Activated CD8-positive, alpha-beta memory T cell treated with anti-CD3 and anti-CD28 coated beads for 24 hours (primary cell): Measurements from ENCODE around the gene RAB7B.

Source experiments
- DNase-seq: peaks from one replicate; pipeline ENCODE4 v3.0.0-alpha.2; 2020

Gene RAB7B

GRCh38 chr1:205945069-205945468, 58.1 kb downstream of the RAB7B start:
- no peak for DNase-seq

GRCh38 chr1:205944525-205944924, 58.7 kb downstream of the RAB7B start:
- DNase-seq, result no peak

- DNase-seq, result no peak
Measured at GRCh38 chr1:205943245-205943644, 60.0 kb downstream of the RAB7B start, which contains the start of gene SLC26A9. Gene SLC26A9 (minus strand): TSS chr1:205943456. CDS start chr1:205935820, 7,636 bp downstream.

- DNase-seq, result no peak
Measured at GRCh38 chr1:205942631-205943159, 60.5 kb downstream of the RAB7B start.

- DNase-seq, result no peak
Measured at GRCh38 chr1:205940710-205941109, 62.5 kb downstream of the RAB7B start.

- no peak for DNase-seq
Measured at GRCh38 chr1:205939690-205940330, 63.4 kb downstream of the RAB7B start.

GRCh38 chr1:205938682-205939081, 64.5 kb downstream of the RAB7B start:
- DNase-seq, result no peak

GRCh38 chr1:205936846-205937586, 66.2 kb downstream of the RAB7B start:
- no peak for DNase-seq

- no peak for DNase-seq
Measured at GRCh38 chr1:205936311-205936710, 66.9 kb downstream of the RAB7B start.

- DNase-seq, result no peak
Measured at GRCh38 chr1:205935869-205936268, 67.3 kb downstream of the RAB7B start.

GRCh38 chr1:205934788-205935187, 68.4 kb downstream of the RAB7B start:
- DNase-seq, result no peak

GRCh38 chr1:205933671-205934618, 69.2 kb downstream of the RAB7B start:
- DNase-seq, result no peak

- DNase-seq, result no peak
Measured at GRCh38 chr1:205932776-205933175, 70.4 kb downstream of the RAB7B start.

- no peak for DNase-seq
Measured at GRCh38 chr1:205930799-205931281, 72.4 kb downstream of the RAB7B start.

GRCh38 chr1:205930195-205930577, 73.0 kb downstream of the RAB7B start:
- DNase-seq, result no peak

- DNase-seq, result no peak
Measured at GRCh38 chr1:205929496-205930194, 73.5 kb downstream of the RAB7B start.

- no peak for DNase-seq
Measured at GRCh38 chr1:205928317-205928716, 74.9 kb downstream of the RAB7B start.

- no peak for DNase-seq
Measured at GRCh38 chr1:205927676-205928075, 75.5 kb downstream of the RAB7B start.

- no peak for DNase-seq
Measured at GRCh38 chr1:205927247-205927646, 75.9 kb downstream of the RAB7B start.
